HG03520 (cell line): ENCODE results near the gene IFT22.
"Not testable (repeated sequence)": the region's sequence is repeated elsewhere in the genome, so short reads cannot be mapped to it uniquely, and the experiment has no call there.

Source experiments
- ATAC-seq: cut with Tn5 transposase; IDR thresholded peaks from one replicate; pipeline ENCODE4 v1.9.1; 2021; ENCODE audit warnings: mild to moderate bottlenecking, moderate library complexity; ENCODE audit not compliant: unreplicated experiment

Gene IFT22

GRCh38 chr7:101315336-101315735, 6.3 kb downstream of the IFT22 start:
- ATAC-seq: no peak

DNA sequence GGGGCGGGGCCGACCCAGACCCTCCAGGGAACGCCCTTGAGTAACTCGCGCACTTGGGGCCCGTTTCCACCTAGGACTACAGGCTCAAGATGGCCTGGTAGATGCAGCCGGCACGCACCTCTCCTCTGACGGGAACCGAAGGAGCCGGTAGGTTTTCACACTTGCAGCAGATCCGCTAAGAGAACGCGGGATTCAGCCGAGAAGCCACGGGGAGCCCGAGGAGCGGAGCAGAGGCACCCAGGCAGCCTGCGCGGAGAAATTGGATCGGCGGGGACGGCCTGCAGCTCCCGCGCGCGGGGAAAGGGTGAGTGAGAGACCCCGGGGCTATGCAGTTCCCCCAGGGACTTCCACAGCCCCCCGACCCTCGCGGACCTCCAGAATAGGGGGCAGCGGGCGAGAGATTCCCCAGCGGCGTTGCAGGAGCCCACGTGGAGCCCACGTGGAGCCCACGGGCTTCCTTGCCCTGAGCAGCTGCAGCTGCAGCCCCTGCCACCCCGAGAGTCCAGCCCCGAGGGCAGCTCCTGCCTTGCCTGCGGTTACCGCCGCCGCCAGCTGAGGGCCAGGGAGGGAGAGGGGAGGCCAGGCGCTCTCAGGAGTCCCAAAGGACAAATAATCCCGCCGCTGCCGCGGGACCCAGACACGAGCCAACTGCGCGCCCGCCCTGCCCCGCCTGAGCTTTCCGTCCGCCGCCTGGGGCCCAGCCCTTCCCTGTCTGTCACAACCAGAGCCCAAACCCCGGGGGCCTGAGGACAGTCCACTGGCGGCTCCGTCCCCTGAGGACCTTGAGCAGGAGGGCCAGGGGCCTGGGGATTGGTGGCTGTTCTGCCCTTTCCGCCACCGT, 13.1 kb downstream of the IFT22 start:
- ATAC-seq: no peak

DNA sequence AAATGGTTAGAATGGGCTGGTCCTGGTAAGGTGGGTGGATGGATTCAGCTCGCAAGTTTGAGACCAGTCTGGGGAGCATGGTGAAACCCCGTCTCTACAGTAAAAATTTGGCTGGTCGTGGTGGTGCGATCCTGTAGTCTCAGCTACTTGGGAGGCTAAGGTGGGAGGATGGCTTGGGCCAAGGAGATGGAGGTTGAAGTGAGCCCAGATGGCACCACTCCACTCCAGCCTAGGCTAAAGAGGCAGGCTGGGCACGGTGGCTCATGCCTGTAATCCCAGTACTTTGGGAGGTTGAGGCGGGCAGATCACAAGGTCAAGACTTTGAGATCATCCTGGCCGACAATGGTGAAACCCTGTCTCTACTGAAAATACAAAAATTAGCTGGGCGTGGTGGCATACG, 15.3 kb downstream of the IFT22 start:
- ATAC-seq: no peak

DNA sequence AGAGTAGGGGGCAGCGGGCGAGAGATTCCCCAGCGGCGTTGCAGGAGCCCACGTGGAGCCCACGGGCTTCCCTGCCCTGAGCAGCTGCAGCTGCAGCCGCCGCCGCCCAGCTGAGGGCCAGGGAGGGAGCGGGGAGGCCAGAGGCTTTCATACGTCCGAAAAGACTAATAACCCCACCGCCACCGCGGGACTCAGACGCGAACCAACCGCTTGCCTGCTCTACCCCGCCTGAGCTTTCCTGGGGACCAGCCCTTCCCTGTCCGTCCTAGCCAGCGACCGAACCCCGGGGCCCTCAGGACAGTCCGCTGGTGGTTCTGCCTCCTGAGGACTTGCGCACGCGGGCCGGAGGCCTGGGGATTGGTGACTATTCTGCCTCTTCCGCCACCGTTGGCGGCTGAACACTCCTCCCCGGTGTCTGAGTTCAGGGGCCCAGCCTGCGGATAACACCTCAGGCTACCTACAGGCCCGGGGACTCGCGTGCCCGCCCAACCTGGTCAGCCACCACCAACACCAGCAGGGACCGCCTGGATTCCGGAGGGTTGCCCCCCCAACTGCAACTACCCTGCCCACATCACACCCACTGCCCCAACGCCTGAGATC, 18.4 kb downstream of the IFT22 start:
- no peak for ATAC-seq

- no peak for ATAC-seq
Observed at GRCh38 chr7:101302641-101303101, 18.9 kb downstream of the IFT22 start.

GRCh38 chr7:101300465-101301376, 20.9 kb downstream of the IFT22 start:
- no peak for ATAC-seq

DNA sequence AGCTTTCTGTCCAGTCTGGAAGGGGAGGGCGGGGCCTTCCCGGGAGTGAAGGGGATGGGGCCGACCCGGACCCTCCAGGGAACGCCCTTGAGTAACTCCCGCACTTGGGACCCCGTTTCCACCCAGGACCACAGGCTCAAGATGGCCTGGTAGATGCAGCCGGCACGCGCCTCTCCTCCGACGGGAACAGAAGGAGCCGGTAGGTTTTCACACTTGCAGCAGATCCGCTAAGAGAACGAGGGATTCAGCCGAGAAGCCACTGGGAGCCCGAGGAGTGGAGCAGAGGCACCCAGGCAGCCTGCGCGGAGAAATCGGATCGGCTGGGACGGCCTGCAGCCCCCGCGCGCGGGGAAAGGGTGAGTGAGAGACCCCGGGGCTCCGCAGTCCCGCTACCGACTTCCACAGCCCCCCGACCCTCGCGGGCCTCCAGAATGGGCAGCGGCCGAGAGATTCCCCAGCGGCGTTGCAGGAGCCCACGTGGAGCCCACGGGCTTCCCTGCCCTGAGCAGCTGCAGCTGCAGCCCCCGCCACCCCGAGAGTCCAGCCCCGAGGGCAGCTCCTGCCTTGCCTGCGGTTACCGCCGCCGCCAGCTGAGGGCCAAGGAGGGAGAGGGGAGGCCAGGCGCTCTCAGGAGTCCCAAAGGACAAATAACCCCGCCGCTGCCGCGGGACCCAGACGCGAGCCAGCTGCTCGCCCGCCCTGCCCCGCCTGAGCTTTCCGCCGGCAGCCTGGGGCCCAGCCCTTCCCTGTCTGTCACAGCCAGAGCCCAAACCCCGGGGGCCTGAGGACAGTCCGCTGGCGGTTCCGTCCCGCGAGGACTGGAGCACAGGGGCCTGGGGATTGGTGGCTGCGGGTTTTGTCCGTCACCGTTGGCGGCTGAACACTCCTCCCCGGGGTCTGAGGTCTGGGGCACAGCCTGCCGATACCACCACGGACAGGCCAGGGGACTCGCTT, 21.8 kb downstream of the IFT22 start:
- ATAC-seq: no peak

DNA sequence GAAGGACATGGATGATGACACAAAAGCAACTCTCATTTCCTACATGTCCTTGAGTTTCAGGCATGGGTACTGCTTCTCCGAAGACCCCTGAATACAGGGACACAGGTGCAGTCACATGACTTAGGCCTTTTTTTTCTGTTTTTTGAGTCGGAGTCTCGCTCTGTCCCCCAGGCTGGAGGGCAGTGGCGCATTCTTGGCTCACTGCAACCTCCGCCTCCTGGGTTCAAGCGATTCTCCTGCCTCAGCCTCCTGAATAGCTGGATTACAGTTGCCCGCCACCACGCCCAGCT, 26.8 kb downstream of the IFT22 start:
- ATAC-seq: no peak

- ATAC-seq: no peak
Observed at GRCh38 chr7:101294039-101294831, 27.4 kb downstream of the IFT22 start.

DNA sequence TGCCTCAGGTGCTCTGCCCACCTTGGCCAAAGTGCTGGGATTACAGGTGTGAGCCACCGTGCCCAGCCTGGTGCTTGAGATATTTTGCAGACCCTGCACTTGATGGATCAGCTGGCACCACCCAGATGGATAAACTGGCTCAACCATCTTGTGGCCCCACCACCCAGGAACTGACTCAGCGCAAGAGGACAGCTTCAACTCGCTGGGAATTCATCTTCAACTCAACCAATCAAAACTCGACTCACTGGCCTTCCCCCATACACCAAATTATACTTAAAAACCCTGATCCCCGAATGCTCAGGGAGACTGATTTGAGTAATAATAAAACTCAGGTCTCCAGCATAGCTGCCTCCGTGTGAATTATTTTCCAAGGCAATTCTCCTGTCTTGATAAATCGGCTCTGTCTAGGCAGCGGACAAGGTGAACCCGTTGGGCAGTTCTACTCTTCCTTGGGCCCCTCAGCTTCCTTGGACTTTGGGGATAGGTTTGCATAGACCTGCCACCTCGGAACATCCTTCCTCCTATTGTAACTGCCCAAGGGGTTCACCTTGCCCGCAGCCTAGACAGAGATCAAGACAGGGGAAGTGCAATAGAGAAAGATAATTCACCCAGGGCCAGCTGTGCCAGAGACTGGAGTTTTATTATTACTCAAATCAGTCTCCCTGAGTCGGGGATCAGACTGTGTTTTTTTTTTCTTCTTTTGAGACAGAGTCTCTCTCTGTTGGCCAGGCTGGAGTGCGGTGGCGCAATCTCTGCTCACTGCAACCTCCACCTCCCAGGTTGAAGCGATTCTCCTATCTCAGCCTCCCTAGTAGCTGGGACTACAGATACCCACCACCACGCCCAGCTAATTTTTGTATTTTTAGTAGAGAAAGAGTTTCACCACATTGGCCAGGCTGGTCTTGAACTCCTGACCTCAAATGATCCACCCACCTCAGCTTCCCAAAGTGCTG, 28.3 kb downstream of the IFT22 start:
- not testable (repeated sequence) for ATAC-seq

GRCh38 chr7:101292566-101292965, 29.0 kb downstream of the IFT22 start:
- ATAC-seq: not testable (repeated sequence)

DNA sequence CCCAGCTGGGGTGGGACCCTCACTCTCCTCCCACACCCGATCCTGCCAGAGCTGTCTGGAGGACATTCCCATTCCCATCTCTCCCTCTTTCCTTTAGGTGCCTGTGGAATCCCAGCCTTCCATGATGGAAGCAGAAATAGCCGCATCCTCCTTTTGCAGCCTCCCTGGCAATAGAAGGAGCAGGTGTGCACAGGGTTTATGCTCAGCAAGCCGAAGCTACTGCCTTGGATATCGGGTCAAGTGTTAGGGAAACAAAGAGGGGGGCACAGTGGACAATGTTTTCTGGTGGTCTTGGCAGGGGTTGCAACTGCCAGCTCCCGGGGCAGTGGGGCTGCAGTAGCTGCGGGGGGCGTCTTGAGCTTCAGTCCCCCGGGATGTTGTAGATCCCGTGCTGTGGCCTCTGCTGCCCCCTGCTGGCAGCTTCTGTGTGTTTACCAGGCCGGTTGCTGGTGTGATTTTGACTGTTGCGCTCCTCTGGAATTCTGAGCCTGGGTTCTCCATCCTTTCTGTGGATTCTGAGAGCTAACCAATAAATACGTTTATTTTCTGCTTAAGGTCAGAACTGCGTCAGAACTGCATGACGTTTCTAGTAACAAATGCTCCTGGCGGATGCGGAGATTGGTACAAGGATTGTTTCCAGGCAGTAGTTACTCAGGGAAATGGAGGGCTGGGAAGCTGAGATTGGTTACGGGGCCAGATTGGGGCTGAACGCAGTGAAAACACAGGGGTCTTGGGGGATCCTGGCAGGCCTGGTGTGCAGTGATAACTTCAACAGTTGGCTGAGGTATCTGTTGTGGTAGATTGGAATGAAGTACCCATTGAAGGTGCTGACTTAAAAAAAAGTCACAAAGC, 31.2 kb downstream of the IFT22 start:
- ATAC-seq: not testable (repeated sequence)

DNA sequence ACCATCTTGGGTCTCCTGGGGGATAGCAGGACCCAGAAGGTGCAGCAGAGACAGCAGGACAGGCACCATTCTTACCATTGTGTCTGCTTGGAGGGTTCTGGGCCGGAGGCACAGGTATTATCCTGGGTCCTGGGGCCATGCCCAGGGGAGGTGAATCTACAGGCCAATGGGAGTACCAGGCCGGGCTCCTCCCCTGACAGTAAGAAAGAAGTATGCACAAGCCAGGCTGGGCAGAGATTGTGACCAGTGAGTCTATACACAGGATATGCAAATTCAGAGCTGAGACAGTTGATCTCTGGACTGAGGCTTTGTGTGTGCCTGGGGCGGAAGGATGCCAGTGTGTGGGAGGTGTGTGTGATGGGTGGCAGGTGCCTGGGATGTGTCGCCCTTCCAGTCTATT, 31.9 kb downstream of the IFT22 start:
- peak; percentile 85 for ATAC-seq

DNA sequence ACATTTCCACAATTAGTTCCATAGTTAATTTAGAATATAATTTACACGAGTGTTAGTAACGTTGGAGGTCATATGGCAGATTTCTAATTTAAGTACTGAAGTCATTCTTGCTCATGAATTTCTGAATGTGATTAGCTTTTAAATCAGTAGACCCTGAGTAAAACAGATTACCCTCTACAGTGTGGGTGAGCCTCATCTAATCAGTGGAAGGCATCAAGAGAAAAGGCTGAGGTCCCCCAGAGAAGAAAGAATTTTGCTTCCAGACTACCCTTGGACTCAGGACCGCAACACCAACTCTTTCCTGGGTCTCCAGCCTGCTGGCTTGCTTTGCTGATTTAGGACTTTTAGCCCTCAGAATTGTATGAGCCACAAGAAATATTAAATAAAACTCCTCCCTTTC, 33.2 kb downstream of the IFT22 start:
- no peak for ATAC-seq

GRCh38 chr7:101287032-101287431, 34.6 kb downstream of the IFT22 start:
- no peak for ATAC-seq

DNA sequence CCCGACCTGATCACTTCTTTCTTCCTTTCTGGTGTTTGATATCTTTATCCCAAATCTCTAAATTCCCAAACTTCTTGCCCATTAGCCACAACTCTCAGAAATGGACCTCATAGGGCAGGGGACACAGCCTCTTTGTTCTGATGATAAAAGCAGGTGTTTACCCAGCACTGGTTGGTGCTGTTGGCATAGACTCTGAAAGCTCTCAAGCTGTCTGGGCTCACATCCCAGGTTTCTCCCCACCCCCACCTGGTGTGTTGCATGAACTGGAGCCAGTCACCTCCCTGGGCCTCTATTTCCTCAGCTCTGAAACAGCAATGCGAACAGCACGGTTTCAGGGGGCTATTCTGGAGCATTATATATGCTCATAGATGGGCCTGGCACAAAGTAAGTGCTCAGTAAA, 35.7 kb downstream of the IFT22 start:
- ATAC-seq: not testable (repeated sequence)

GRCh38 chr7:101285171-101285570, 36.4 kb downstream of the IFT22 start:
- ATAC-seq: no peak

DNA sequence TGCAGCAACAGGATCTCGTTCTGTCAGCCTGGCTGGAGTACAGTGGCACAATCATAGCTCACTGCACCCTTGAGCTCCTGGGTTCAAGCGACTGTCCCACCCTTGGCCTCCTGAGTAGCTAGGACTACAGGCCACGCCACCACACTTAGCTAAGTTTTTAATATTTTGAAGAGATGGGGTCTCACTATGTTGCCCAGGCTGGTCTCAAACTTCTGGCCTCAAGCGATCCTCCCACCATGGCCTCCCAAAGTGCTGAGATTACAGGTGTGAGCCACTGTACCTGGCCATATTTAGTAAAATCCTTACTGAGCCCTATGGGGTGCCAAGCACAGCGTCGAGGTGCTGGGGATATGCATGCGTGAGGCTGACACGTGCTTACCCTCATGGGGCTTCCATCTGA, 40.7 kb downstream of the IFT22 start:
- ATAC-seq: not testable (repeated sequence)
